Astrocyte of the spinal cord (primary cell): ENCODE data around the gene PKNOX2.

ENCODE experiments used
- DNase-seq: peaks from one replicate; pipeline ENCODE4 v3.0.0; 2011; ENCODE audit warnings: low read depth, low spot score
- H3K4me3 ChIP-seq: 2 replicates; pipeline ENCODE4 v1.5.1; 2011; ENCODE audit warnings: low read depth, mild to moderate bottlenecking, low read length, moderate library complexity
- CTCF ChIP-seq: IDR thresholded peaks from 2 replicates; pipeline ENCODE4 v1.5.1; 2012; ENCODE audit warnings: low read depth, mild to moderate bottlenecking, low read length, inconsistent platforms
- in situ Hi-C: cut with HindIII; loops from 2 replicates; pipeline ENCODE4 v1.10.0; 2017; ENCODE audit warnings: low sequenced_read_pairs

The PKNOX2 gene

DNA sequence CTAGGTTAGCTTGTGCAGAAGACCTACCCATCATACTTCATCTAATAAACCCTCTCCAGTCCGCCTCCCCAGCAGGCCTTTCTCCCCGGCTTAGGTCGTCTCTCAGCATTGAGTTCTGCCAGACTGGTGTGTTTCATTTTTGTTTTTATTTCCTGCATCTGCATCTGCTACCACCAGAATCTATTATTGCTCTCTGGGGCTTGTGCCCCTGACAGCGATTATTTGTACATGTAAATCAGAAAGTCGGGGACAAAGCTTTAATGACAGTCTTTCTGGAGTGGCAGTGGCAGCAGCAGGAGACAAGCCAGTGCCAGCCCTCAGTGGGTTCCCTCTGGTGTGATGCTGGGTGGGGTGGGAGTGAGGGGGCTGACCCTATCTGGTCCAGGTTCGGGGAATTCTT is 127.5 kb downstream of the PKNOX2 start:
- in situ Hi-C loops: no loop called here
- no peak overlapping the region for H3K4me3 ChIP-seq
- no peak for TF ChIP-seq CTCF
- DNase-seq: no peak

DNA sequence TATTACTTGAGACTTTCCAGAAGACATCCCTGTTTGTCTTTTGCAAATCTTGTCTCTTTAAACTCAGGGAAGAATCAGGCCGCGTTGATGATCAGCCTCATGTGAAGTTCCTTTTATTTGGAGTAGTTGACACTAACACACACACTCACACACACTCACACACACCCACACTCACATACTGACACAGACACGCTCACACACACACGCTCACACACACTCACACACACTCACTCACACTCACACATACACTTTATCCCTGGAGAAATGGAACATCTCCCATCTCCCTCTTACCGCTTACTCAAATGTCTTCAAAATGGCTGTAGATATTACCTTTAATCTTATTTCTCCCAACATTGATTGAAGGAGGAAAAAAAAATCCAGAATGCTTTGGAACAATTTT is 129.0 kb downstream of the PKNOX2 start:
- no peak for TF ChIP-seq CTCF
- no peak for DNase-seq
- in situ Hi-C loops: no loop called here
- no peak overlapping the region for H3K4me3 ChIP-seq

- H3K4me3 ChIP-seq: no peak overlapping the region
- in situ Hi-C loops: no loop called here
- DNase-seq: no peak
- TF ChIP-seq CTCF: no peak
Observed at GRCh38 chr11:125295931-125296330, 131.4 kb downstream of the PKNOX2 start.

DNA sequence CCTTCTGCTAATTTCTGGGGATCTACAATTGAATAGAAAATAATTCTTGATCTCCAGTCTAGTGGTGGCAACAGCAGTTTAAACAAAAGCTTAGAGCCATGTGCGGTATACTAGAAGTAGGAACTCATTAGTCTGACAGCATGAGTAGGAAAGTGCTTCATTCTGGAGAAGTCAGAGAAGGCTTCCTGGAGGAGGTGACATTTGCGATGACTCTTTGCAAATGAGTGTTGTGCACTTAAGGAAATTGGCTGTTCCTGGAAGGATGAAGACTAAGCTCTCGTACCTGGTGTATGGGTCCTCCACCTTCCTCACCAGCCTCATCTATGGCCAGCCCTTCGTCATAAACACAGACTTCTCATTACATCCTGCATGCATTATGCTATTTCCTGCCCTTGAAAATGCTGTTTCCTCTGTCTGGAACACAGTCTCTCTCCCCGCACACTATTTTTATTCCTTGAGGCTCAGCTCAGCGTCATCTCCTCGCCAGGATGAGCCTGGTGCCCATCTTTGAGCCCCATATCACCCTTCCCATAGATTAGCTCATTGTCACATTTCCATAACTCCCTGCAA is 132.9 kb downstream of the PKNOX2 start:
- in situ Hi-C loops: no loop called here
- no peak overlapping the region for H3K4me3 ChIP-seq
- no peak for DNase-seq
- TF ChIP-seq CTCF: no peak

DNA sequence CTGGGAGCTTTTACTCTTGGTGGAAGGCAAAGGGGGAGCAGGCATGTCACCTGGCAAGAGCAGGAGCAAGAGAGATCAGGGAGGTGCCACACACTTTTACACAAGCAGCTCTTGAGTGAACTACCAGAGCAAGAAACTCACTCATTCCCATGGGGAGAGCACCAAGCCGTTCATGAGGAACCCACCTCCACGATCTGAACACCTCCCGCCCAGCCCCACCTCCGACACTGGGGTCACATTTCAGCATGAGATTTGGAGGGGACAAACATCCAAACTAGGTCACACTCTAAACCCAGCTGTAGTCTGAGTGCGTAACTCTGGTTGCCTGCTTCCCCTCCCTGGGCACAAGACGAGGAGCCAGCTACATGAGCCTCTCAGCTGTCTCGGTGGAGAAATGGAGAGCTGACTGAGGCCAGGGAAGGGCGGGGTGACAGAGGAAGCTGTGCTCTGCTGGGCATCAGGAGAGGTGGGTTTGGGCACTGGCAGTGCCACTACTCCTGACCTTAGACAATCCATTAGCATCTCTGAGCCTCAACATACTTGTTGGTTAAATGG is 134.6 kb downstream of the PKNOX2 start:
- no peak overlapping the region for H3K4me3 ChIP-seq
- no peak for DNase-seq
- no peak for TF ChIP-seq CTCF
- in situ Hi-C loops: no loop called here

DNA sequence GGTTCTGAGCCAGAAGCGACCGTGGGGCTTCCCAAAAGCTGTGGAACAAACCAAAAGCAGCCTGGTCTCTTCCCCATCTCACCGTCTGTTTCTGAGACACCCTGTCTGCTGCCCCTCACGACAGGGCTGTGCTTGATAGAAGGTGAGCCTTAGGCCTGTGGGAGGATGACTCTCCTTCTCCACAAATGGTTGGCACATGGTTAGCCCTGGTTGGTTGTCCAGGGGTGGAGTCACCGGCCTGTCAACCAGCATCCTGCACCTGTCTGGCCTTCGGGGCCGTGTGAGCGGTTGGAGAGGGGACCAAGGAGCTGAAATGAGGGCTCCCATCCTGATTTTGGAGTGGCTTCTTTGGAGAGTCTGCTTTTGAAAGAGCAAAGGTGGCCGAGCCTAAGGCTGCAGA is 135.3 kb downstream of the PKNOX2 start:
- in situ Hi-C loops: no loop called here
- TF ChIP-seq CTCF: no peak
- no peak for DNase-seq
- no peak overlapping the region for H3K4me3 ChIP-seq
